Peyer's patch (tissue), 4 donors: Measurements from ENCODE around the gene FAM151B.

Experiments
- POLR2A ChIP-seq, 2 donors: fragments of 450-650 bp; IDR thresholded peaks; one replicate each; pipeline ENCODE4 v1.5.1; 2017; ENCODE audit warnings: antibody characterized with exemption in 2 of 2, mild to moderate bottlenecking in 2 of 2, moderate library complexity in 2 of 2
- TF ChIP-seq, protein P1 (sequence below), 6 experiments: fragments of 450-650 bp in 4 of 6; fragments of 200-600 bp in 2 of 6; sonication (generic) in 1 of 6; IDR thresholded peaks; one replicate each; pipeline ENCODE4 v1.5.1; 2017 to 2019; ENCODE audit warnings: antibody characterized with exemption in 6 of 6, mild to moderate bottlenecking in 3 of 6, moderate library complexity in 1 of 6

DNA sequence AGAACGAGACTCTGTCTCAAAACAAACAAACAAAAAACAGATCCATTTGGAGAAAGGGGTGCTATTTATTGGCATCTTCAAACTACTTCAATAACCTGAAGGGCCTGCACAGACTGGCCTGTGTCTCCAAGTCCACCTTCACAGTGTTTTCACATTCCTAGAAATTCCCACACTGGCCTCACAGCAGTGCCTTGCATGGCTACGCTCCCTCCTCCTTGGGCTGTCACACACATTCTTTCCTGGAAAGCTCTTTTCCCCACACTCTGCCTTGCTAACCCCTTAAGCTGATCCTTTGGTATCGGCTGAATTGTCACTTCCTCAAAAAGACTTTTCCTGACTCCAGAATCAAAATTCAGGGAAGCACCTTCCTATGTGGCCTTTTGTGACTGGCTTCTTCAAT, 19.8 kb downstream of the FAM151B start:
- TF ChIP-seq, protein P1, sequence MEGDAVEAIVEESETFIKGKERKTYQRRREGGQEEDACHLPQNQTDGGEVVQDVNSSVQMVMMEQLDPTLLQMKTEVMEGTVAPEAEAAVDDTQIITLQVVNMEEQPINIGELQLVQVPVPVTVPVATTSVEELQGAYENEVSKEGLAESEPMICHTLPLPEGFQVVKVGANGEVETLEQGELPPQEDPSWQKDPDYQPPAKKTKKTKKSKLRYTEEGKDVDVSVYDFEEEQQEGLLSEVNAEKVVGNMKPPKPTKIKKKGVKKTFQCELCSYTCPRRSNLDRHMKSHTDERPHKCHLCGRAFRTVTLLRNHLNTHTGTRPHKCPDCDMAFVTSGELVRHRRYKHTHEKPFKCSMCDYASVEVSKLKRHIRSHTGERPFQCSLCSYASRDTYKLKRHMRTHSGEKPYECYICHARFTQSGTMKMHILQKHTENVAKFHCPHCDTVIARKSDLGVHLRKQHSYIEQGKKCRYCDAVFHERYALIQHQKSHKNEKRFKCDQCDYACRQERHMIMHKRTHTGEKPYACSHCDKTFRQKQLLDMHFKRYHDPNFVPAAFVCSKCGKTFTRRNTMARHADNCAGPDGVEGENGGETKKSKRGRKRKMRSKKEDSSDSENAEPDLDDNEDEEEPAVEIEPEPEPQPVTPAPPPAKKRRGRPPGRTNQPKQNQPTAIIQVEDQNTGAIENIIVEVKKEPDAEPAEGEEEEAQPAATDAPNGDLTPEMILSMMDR (IDR thresholded peaks at IDR 0.05), result no peak
- no peak for TF ChIP-seq POLR2A (IDR thresholded peaks at IDR 0.05)
